ENCODE measurements around the gene NET1. TPM values are rescaled to one million over a fixed set of nuclear protein-coding genes. Genes with fewer than 3 reads are reported as not detected.

The NET1 gene
- polyA plus RNA-seq, 2 of the 4 experiments (the other 2 are of a cell fraction), result 42.9 to 132 TPM

DNA sequence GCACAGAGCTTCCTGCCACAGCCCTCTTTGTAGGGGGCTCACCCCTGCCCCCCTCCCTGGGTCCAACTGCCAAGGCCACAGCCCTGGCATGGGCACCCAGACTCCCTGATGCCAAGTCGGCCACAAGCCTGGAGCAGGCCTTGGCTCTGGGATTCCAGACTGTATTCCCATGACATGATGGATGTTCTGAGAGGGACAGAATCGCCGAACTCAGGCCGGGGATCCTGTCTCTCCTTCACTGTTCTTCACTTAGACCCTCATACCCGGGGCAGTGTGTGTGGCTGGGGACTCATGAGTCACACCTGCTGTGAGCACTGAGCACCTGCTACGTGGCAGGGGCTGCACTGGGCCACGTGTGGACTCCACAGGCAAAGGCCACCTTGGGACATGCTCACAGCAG, 79.1 kb downstream of the NET1 start:
- Histone ChIP-seq H3K4me3 (no peak overlapping the region), H3K9me3 (peaks cover 13% of the 10 kb centered on the region; the same call in 2 of the 3 replicates), H3K4me2 (no peak overlapping the region), H3K27ac (no peak overlapping the region), H3K4me1 (peaks cover 14% of the 10 kb centered on the region)
- ATAC-seq (no peak), FAIRE-seq (no peak), DNase-seq (ENCODE audit: low read depth in 1 of 2, low spot score in 1 of 2) (no peak)
- WGBS (ENCODE audit: missing lambda C conversion rate), result 85% methylated on average over 6 of the region's 7 CpGs
- no peak for TF ChIP-seq RNF2 (IDR thresholded peaks at IDR 0.05; ENCODE audit: borderline replicate concordance, low read depth)
- TF ChIP-seq TP53 (CRISPR knock-in tag; IDR thresholded peaks at IDR 0.05), result no peak
- TF ChIP-seq, protein P1, sequence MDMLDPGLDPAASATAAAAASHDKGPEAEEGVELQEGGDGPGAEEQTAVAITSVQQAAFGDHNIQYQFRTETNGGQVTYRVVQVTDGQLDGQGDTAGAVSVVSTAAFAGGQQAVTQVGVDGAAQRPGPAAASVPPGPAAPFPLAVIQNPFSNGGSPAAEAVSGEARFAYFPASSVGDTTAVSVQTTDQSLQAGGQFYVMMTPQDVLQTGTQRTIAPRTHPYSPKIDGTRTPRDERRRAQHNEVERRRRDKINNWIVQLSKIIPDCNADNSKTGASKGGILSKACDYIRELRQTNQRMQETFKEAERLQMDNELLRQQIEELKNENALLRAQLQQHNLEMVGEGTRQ (IDR thresholded peaks at IDR 0.05), result no peak
- no peak for TF ChIP-seq ESRRA (IDR thresholded peaks at IDR 0.05; ENCODE audit: borderline replicate concordance, low read length)
- no peak for TF ChIP-seq SREBF2 (IDR thresholded peaks at IDR 0.05)
- no peak for TF ChIP-seq TFCP2L1 (CRISPR knock-in tag; IDR thresholded peaks at IDR 0.05)
- no peak for TF ChIP-seq RARB (CRISPR knock-in tag; IDR thresholded peaks at IDR 0.05)
- TF ChIP-seq SMC3 (IDR thresholded peaks at IDR 0.05), result no peak
- no peak for TF ChIP-seq EHMT2 (IDR thresholded peaks at IDR 0.05; ENCODE audit: low read depth)
- no peak for TF ChIP-seq KDM1A (IDR thresholded peaks at IDR 0.05; ENCODE audit: low read depth)
- no peak for TF ChIP-seq EP300 (IDR thresholded peaks at IDR 0.05)
- TF ChIP-seq, protein P2, sequence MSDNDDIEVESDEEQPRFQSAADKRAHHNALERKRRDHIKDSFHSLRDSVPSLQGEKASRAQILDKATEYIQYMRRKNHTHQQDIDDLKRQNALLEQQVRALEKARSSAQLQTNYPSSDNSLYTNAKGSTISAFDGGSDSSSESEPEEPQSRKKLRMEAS (IDR thresholded peaks at IDR 0.05), result no peak
- TF ChIP-seq MYC (IDR thresholded peaks at IDR 0.05; ENCODE audit: borderline replicate concordance, low read length), result no peak
- ChIA-PET POLR2A (no interaction called here), CTCF (no interaction called here)

DNA sequence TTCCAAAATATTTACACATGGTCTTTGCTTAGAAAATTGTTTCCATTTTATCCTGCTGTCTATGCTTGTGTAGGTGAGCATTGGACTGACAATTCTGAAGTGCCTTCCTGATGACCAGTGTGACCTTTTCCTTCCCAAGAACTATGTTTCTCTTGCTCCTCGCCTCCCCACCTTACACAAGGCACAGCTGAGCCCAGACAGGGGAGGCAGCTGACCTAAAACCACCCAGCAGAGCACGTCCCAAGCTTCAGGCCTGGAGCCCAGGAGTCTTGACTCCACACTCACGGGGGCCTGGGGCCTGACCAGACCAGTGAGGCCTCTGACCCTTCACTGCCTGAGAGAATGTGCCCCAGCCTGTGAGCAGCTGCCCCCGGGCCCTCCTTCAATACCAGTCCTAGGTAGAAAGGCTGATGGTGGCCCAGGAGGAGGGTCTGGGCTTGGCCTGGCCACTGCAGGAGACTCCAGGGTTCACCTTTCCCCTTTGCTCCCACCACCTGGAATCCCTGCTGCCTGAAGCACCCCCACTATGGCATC, 80.0 kb downstream of the NET1 start:
- Histone ChIP-seq H3K9me3 (peaks cover 13% of the 10 kb centered on the region; the same call in 2 of the 3 replicates), H3K27ac (peak overlapping the region in 1 of 2 experiments; percentile 64; a peak in 1 of 6 replicates), H3K4me1 (peaks cover 14% of the 10 kb centered on the region), H3K4me2 (no peak overlapping the region), H3K4me3 (no peak overlapping the region)
- CTCF ChIA-PET, result interaction anchor here (0.9 to 1.8 kb wide), 2 partner anchors 59 to 131 kb away, joined by 3 to 7 read pairs; no protein-coding TSS in a partner anchor
- 71% methylated on average over 3 of the region's 4 CpGs for WGBS (ENCODE audit: missing lambda C conversion rate)
- ATAC-seq (no peak), DNase-seq (ENCODE audit: low read depth in 1 of 2, low spot score in 1 of 2) (no peak), FAIRE-seq (no peak)
- TF ChIP-seq ZNF302 (CRISPR knock-in tag; IDR thresholded peaks at IDR 0.05) (no peak), ZSCAN20 (CRISPR knock-in tag; IDR thresholded peaks at IDR 0.05) (no peak), EHMT2 (IDR thresholded peaks at IDR 0.05; ENCODE audit: low read depth) (no peak), NR3C1 (IDR thresholded peaks at IDR 0.05) (no peak), JUNB (IDR thresholded peaks at IDR 0.05) (no peak), RFX5 (IDR thresholded peaks at IDR 0.05) (no peak), HOXA7 (CRISPR knock-in tag; IDR thresholded peaks at IDR 0.05) (no peak)
- TF ChIP-seq, protein P3, sequence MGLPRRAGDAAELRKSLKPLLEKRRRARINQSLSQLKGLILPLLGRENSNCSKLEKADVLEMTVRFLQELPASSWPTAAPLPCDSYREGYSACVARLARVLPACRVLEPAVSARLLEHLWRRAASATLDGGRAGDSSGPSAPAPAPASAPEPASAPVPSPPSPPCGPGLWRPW (IDR thresholded peaks at IDR 0.05), result no peak
- TF ChIP-seq, protein P2 (IDR thresholded peaks at IDR 0.05), result no peak
- POLR2A ChIA-PET, result no interaction called here

DNA sequence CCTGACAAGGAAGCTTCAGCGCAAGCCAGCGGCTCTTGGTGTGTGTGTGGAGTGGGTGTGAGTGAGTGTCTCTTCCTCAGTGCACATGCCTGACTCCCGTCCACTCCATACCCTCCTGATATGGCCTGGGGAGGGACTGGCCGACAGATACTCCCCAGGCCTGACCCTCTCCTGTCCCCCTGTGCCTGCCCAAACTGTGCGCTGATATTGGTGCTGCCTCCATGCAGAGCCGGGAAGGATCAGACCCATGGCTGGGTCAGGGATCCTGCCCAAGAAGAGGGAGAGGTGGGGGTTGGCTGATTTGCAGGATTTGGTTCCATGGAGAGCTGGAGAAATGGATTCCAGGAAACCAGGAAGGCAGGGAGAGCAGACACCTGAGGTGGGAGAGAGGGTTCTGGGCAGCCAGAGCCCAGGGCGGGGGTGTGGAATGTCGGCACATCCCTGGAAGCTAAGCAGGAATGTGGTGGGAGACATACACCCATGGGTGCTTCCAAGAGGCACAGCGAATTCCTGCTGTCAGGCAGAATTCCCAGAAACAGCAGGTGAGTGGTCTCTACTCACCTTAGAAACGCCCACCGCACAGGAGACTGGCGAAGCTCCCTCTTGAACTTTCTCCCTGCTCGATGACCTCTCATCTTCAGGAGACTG, 80.7 kb downstream of the NET1 start:
- peaks cover 14% of the 10 kb centered on the region for H3K4me1 ChIP-seq
- CTCF ChIA-PET, result interaction anchor here (0.9 to 1.8 kb wide), 2 partner anchors 59 to 130 kb away, joined by 3 to 7 read pairs; no protein-coding TSS in a partner anchor
- ATAC-seq (no peak), FAIRE-seq (no peak), DNase-seq (ENCODE audit: low read depth in 1 of 2, low spot score in 1 of 2) (no peak)
- H3K4me2 ChIP-seq, result peak overlapping the region; percentile 36; the same call in 2 of the 3 replicates
- POLR2A ChIA-PET, result no interaction called here
- peak overlapping the region in 1 of 2 experiments; percentile 64; a peak in 3 of 6 replicates for H3K27ac ChIP-seq
- no peak overlapping the region for H3K4me3 ChIP-seq
- 87% methylated on average over 13 of the region's 13 CpGs for WGBS (ENCODE audit: missing lambda C conversion rate)
- peaks cover 13% of the 10 kb centered on the region; the same call in 2 of the 3 replicates for H3K9me3 ChIP-seq
- TF ChIP-seq ZNF302 (CRISPR knock-in tag; IDR thresholded peaks at IDR 0.05) (no peak), RFX5 (IDR thresholded peaks at IDR 0.05) (no peak), EHF (CRISPR knock-in tag; IDR thresholded peaks at IDR 0.05) (no peak), RAD21 (conservative IDR thresholded peaks at IDR 0.05 in 1 of 2, IDR thresholded peaks at IDR 0.05 in 1 of 2) (no peak), RCOR1 (IDR thresholded peaks at IDR 0.05; ENCODE audit: low read depth, low read length) (no peak), RNF2 (IDR thresholded peaks at IDR 0.05; ENCODE audit: borderline replicate concordance, low read depth) (no peak), PHF8 (IDR thresholded peaks at IDR 0.05; ENCODE audit: borderline replicate concordance, low read depth) (no peak), CHD4 (IDR thresholded peaks at IDR 0.05; ENCODE audit: borderline replicate concordance) (no peak), ZC3H11A (IDR thresholded peaks at IDR 0.05) (no peak)
- TF ChIP-seq, protein P4, sequence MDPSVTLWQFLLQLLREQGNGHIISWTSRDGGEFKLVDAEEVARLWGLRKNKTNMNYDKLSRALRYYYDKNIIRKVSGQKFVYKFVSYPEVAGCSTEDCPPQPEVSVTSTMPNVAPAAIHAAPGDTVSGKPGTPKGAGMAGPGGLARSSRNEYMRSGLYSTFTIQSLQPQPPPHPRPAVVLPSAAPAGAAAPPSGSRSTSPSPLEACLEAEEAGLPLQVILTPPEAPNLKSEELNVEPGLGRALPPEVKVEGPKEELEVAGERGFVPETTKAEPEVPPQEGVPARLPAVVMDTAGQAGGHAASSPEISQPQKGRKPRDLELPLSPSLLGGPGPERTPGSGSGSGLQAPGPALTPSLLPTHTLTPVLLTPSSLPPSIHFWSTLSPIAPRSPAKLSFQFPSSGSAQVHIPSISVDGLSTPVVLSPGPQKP (IDR thresholded peaks at IDR 0.05; ENCODE audit: low read depth, low read length), result no peak
- TF ChIP-seq, protein P2 (IDR thresholded peaks at IDR 0.05), result no peak
- TF ChIP-seq, protein P3 (IDR thresholded peaks at IDR 0.05), result no peak
- TF ChIP-seq, protein P5, sequence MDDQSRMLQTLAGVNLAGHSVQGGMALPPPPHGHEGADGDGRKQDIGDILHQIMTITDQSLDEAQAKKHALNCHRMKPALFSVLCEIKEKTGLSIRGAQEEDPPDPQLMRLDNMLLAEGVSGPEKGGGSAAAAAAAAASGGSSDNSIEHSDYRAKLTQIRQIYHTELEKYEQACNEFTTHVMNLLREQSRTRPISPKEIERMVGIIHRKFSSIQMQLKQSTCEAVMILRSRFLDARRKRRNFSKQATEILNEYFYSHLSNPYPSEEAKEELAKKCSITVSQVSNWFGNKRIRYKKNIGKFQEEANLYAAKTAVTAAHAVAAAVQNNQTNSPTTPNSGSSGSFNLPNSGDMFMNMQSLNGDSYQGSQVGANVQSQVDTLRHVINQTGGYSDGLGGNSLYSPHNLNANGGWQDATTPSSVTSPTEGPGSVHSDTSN (IDR thresholded peaks at IDR 0.05), result no peak
